Stomach (tissue), 4 donors: ENCODE measurements around the gene ZNF672.

Experiments
- EP300 ChIP-seq: sonication (generic); formaldehyde crosslinking; IDR thresholded peaks from one replicate; pipeline ENCODE4 v1.6.1; 2017; ENCODE audit warnings: antibody characterized with exemption
- POLR2A ChIP-seq, 4 donors: fragments of 450-650 bp; IDR thresholded peaks; one replicate each; pipeline ENCODE4 v1.6.1; 2016; ENCODE audit warnings: antibody characterized with exemption in 4 of 4, control low read depth in 2 of 4, mild to moderate bottlenecking in 1 of 4, moderate library complexity in 1 of 4
- POLR2AphosphoS5 ChIP-seq, 3 donors: sonication (generic); formaldehyde crosslinking; IDR thresholded peaks; one replicate each; pipeline ENCODE4 v1.6.1; 2016; ENCODE audit warnings: antibody characterized with exemption in 3 of 3
- TF ChIP-seq, protein P1 (sequence below), 7 experiments: fragments of 450-650 bp in 4 of 7; fragments of 200-600 bp in 3 of 7; sonication (generic) in 3 of 7; IDR thresholded peaks; one replicate each; pipeline ENCODE4 v1.5.1; 2016 to 2019; ENCODE audit warnings: antibody characterized with exemption in 7 of 7, control low read depth in 2 of 7, mild to moderate bottlenecking in 1 of 7

DNA sequence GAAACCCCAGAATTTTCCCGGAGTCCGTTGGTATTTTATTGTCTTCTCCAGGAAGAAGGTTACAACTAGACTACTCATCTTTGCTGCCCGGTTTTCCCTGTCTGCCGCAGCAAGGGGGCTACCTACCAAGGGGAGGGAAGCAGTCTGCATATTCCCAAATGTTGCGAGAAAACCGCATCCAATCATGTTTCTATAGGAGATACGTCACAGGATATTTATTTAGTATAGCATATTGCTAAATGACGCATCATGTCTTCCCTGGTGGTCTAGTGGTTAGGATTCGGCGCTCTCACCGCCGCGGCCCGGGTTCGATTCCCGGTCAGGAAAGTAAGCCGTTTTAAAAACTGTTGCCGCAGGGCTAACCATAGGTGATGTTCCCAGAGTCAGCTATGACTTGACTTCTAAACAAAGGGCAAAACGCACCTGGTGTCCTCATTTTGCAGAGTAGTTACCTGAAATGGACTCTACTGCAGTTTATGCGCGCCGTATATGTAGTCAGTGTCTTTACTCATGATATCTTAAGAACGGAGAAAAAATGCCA is 36.0 kb downstream of the ZNF672 start:
- TF ChIP-seq, protein P1, sequence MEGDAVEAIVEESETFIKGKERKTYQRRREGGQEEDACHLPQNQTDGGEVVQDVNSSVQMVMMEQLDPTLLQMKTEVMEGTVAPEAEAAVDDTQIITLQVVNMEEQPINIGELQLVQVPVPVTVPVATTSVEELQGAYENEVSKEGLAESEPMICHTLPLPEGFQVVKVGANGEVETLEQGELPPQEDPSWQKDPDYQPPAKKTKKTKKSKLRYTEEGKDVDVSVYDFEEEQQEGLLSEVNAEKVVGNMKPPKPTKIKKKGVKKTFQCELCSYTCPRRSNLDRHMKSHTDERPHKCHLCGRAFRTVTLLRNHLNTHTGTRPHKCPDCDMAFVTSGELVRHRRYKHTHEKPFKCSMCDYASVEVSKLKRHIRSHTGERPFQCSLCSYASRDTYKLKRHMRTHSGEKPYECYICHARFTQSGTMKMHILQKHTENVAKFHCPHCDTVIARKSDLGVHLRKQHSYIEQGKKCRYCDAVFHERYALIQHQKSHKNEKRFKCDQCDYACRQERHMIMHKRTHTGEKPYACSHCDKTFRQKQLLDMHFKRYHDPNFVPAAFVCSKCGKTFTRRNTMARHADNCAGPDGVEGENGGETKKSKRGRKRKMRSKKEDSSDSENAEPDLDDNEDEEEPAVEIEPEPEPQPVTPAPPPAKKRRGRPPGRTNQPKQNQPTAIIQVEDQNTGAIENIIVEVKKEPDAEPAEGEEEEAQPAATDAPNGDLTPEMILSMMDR (IDR thresholded peaks at IDR 0.05) = no peak
- TF ChIP-seq POLR2AphosphoS5 (IDR thresholded peaks at IDR 0.05) = peak in 2 of 3 donors; percentile 46 to 47
- TF ChIP-seq POLR2A (IDR thresholded peaks at IDR 0.05) = no peak
- TF ChIP-seq EP300 = no peak
